Liver (tissue), 9 donors: ENCODE results near the gene NKD1. TPM values are rescaled to one million over a fixed set of nuclear protein-coding genes. Genes with fewer than 3 reads are reported as not detected.

Experiments
- DNase-seq: peaks from one replicate; pipeline ENCODE4 v3.0.0-alpha.2; 2017; ENCODE audit warnings: low spot score
- H3K27ac ChIP-seq, 2 donors: one replicate each; pipeline ENCODE4 v1.7.0; 2013; ENCODE audit warnings: inconsistent platforms in 2 of 2, low read length in 2 of 2, control low read depth in 1 of 2, low read depth in 1 of 2, mild to moderate bottlenecking in 1 of 2
- H3K27me3 ChIP-seq, 4 donors: one replicate each; pipeline versions ENCODE4 v1.6.1 to v1.7.0; 2013; ENCODE audit warnings: low read length in 3 of 4, inconsistent platforms in 1 of 4, mild to moderate bottlenecking in 1 of 4, moderate library complexity in 1 of 4; ENCODE audit not compliant: control insufficient read depth in 4 of 4, insufficient read depth in 4 of 4
- H3K36me3 ChIP-seq, 4 donors: one replicate each; pipeline versions ENCODE4 v1.6.1 to v1.7.0; 2013; ENCODE audit warnings: low read length in 3 of 4, mild to moderate bottlenecking in 3 of 4, low read depth in 1 of 4, moderate library complexity in 1 of 4; ENCODE audit not compliant: control insufficient read depth in 4 of 4, insufficient read depth in 3 of 4
- H3K4me1 ChIP-seq, 4 donors: one replicate each; pipeline versions ENCODE4 v1.6.1 to v1.7.0; 2013; ENCODE audit warnings: low read length in 3 of 4, mild to moderate bottlenecking in 3 of 4, moderate library complexity in 1 of 4; ENCODE audit not compliant: control insufficient read depth in 4 of 4, insufficient read depth in 4 of 4
- H3K4me3 ChIP-seq, 3 donors: one replicate each; pipeline versions ENCODE4 v1.6.1 to v1.7.0; 2013; ENCODE audit warnings: low read length in 3 of 3, control low read depth in 1 of 3, low read depth in 1 of 3, mild to moderate bottlenecking in 1 of 3
- H3K9ac ChIP-seq, 2 donors: one replicate each; pipeline ENCODE4 v1.7.0; 2013; ENCODE audit warnings: low read length in 2 of 2, mild to moderate bottlenecking in 2 of 2, moderate library complexity in 2 of 2, control low read depth in 1 of 2, low read depth in 1 of 2
- H3K9me3 ChIP-seq, 4 donors: one replicate each; pipeline versions ENCODE4 v1.6.1 to v1.7.0; 2013; ENCODE audit warnings: low read length in 3 of 4; ENCODE audit not compliant: control insufficient read depth in 4 of 4
- CTCF ChIP-seq: fragments of 150-350 bp; IDR thresholded peaks from 2 replicates; pipeline ENCODE4 v1.5.1; 2017; ENCODE audit warnings: improper control_type of control experiment, low read depth, low read length; ENCODE audit not compliant: missing input control
- EGR1 ChIP-seq, 2 donors: IDR thresholded peaks; 2 replicates each; pipeline ENCODE4 v1.6.1; 2016 to 2018; ENCODE audit warnings: antibody characterized with exemption in 2 of 2, low read depth in 2 of 2
- FOXA1 ChIP-seq: IDR thresholded peaks from 2 replicates; pipeline ENCODE4 v1.6.1; 2016; ENCODE audit warnings: antibody characterized with exemption
- FOXA2 ChIP-seq: IDR thresholded peaks from 2 replicates; pipeline ENCODE4 v1.6.1; 2016; ENCODE audit warnings: antibody characterized with exemption
- GABPA ChIP-seq, 2 donors: IDR thresholded peaks in 1 of 2; conservative IDR thresholded peaks in 1 of 2; 2 replicates each; pipeline ENCODE4 v1.6.1; 2016; ENCODE audit warnings: antibody characterized with exemption in 2 of 2, mild to moderate bottlenecking in 1 of 2, moderate library complexity in 1 of 2
- HNF4A ChIP-seq, 2 donors: conservative IDR thresholded peaks; 2 replicates each; pipeline ENCODE4 v1.6.1; 2016; ENCODE audit warnings: antibody characterized with exemption in 2 of 2, mild to moderate bottlenecking in 2 of 2
- HNF4G ChIP-seq: IDR thresholded peaks from 2 replicates; pipeline ENCODE4 v1.6.1; 2016; ENCODE audit warnings: antibody characterized with exemption
- JUND ChIP-seq, 2 donors: IDR thresholded peaks; 2 replicates each; pipeline ENCODE4 v1.6.1; 2016; ENCODE audit warnings: antibody characterized with exemption in 2 of 2
- MAX ChIP-seq: IDR thresholded peaks from 2 replicates; pipeline ENCODE4 v1.6.1; 2016; ENCODE audit warnings: antibody characterized with exemption
- NR2F2 ChIP-seq: IDR thresholded peaks from 2 replicates; pipeline ENCODE4 v1.6.1; 2016; ENCODE audit warnings: antibody characterized with exemption
- RAD21 ChIP-seq, 2 donors: IDR thresholded peaks; 2 replicates each; pipeline ENCODE4 v1.6.1; 2016; ENCODE audit warnings: antibody characterized with exemption in 2 of 2, mild to moderate bottlenecking in 2 of 2
- REST ChIP-seq: IDR thresholded peaks from 2 replicates; pipeline ENCODE4 v1.6.1; 2016; ENCODE audit warnings: antibody characterized with exemption, mild to moderate bottlenecking
- RXRA ChIP-seq, 2 donors: IDR thresholded peaks; 2 replicates each; pipeline ENCODE4 v1.6.1; 2017 to 2018; ENCODE audit warnings: antibody characterized with exemption in 2 of 2, mild to moderate bottlenecking in 1 of 2
- SP1 ChIP-seq: IDR thresholded peaks from 2 replicates; pipeline ENCODE4 v1.6.1; 2018; ENCODE audit warnings: antibody characterized with exemption, mild to moderate bottlenecking
- TAF1 ChIP-seq: conservative IDR thresholded peaks from 2 replicates; pipeline ENCODE4 v1.6.1; 2016; ENCODE audit warnings: antibody characterized with exemption, mild to moderate bottlenecking
- YY1 ChIP-seq: IDR thresholded peaks from 2 replicates; pipeline ENCODE4 v1.6.1; 2016; ENCODE audit warnings: antibody characterized with exemption, mild to moderate bottlenecking
- ZBTB33 ChIP-seq: IDR thresholded peaks from 2 replicates; pipeline ENCODE4 v1.6.1; 2016; ENCODE audit warnings: antibody characterized with exemption
- WGBS: extraction: QIAGEN DNeasy Blood & Tissue Kit; methylation state at CpG from one replicate; pipeline ENCODE4 v1.1.7; 2013; 5-methylcytosine and 5-hydroxymethylcytosine counted together
- polyA plus RNA-seq, 2 donors: library from polyadenylated mRNA; stranded (reverse) in 1 of 2; unstranded in 1 of 2; fragments of 200-250 nt in 1 of 2; fragments of >200 nt in 1 of 2; fragmentation: Nextera tagmentation in 1 of 2; extraction: Ambion mirVana in 1 of 2; gene quantifications; one replicate each; pipeline versions ENCODE4 v1.2.1 to v1.2.3, GENCODE V29; 2013 to 2015
- total RNA-seq, 2 donors: library from RNA; depleted of rRNA; stranded (reverse); fragments of >200 nt; gene quantifications; one replicate each; pipeline ENCODE4 v1.2.3, GENCODE V29; 2014
- TF ChIP-seq, protein P1 (sequence below): IDR thresholded peaks from 2 replicates; pipeline ENCODE4 v1.6.1; 2016; ENCODE audit warnings: antibody characterized with exemption
- donor health status: healthy.
- donor health status: healthy.
- donor health status: healthy.
- donor health status: healthy.
- donor health status: healthy.

The NKD1 gene
- total and polyA plus RNA-seq, 4 donors: 0.28 to 3.5 (median 0.85) TPM

DNA sequence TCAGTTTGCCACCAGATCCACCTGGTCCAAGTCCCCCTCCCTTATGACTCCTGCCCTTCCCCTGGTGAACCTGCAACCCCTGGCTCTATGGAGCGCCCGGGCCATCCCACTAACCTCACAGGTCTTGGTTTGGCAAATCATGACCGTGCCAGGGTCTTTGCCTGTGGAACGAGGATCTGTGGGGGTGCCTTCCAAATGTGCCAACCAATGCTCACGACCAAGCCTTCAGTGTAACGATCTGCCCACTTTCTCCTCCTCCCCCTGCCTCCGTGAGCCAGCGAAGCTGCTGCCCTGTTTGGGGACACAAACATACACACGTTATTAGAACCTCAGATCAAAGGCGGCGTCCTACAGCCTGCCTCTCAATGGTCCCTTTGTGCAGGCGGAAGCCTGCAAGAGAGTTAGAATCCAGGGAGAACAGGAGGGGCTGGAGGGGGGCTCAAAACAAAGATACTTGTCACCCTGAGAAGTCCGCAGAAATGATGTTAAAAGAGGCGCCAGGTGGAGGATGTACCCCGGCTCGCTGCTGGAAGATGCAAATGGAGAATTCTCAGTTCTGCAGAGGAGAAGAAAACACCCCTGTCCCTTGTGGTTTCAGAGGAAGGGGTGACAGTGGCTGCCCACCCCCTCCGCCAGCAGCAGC lies 9.0 kb upstream of the NKD1 start:
- H3K9me3 ChIP-seq: no peaks in the 10 kb centered on the region
- no peak for DNase-seq
- no peak overlapping the region for H3K27ac ChIP-seq
- no peaks in the 10 kb centered on the region for H3K4me1 ChIP-seq
- H3K9ac ChIP-seq: no peak overlapping the region
- no peak overlapping the region for H3K4me3 ChIP-seq
- 80% methylated on average over 17 of the region's 17 CpGs for WGBS
- no peaks in the 10 kb centered on the region for H3K36me3 ChIP-seq
- TF ChIP-seq TAF1 (no peak), FOXA2 (no peak), JUND (IDR thresholded peaks at IDR 0.05) (no peak), YY1 (no peak), RAD21 (IDR thresholded peaks at IDR 0.05) (no peak), HNF4A (conservative IDR thresholded peaks at IDR 0.05) (no peak), NR2F2 (no peak), SP1 (no peak), CTCF (no peak)
- H3K27me3 ChIP-seq: no peaks in the 10 kb centered on the region

DNA sequence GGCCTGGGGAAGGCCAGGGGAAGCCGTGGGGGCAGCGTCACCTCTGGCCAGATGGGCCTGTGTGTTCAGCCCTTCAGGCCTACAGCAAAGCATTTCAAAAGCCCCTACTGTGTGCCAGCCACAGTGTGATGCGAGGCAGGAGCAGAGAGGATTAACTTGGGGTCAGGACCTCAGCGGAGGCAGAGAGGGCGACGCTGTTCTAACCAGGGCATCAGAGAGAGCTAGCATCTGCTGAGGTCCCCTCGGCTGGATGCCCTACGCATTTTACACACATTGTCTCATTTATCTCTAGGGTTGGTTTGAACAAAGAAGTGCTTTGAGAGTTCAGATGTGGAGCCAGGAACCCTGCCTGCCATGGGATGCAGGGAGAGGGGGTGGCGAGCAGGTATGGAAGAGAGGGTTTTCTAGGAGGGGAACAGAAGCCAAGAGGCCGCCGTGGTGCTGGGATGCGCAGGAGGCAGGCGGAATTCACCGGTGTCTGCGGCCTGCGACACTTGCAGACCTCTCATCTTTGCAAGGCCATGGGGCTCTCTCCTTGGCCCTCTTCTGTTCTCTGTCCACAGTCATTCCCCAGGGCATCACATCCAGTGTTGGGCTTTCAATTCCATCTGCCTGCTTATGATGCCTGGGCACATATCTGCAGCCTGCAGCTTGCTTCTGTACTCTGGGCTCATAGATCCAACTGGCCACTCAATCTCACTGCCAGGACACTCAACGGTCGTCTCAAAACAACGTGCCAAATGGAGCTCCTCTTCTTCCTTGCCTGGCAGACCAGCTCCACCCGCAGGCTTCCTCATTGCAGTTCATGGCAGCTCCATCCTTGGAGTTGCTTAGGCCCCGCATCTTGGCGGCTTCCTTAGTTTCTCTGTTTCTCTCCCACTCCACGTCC lies 8.1 kb upstream of the NKD1 start:
- 90% methylated on average over 23 of the region's 23 CpGs for WGBS
- Histone ChIP-seq H3K27ac (no peak overlapping the region), H3K4me1 (no peaks in the 10 kb centered on the region), H3K9ac (no peak overlapping the region), H3K27me3 (no peaks in the 10 kb centered on the region), H3K36me3 (no peaks in the 10 kb centered on the region), H3K4me3 (no peak overlapping the region), H3K9me3 (no peaks in the 10 kb centered on the region)
- DNase-seq: no peak
- TF ChIP-seq SP1 (no peak), RAD21 (IDR thresholded peaks at IDR 0.05) (no peak), HNF4A (conservative IDR thresholded peaks at IDR 0.05) (no peak), FOXA2 (no peak), REST (no peak), YY1 (no peak), EGR1 (IDR thresholded peaks at IDR 0.05; ENCODE audit: low read depth in 2 of 2) (no peak), FOXA1 (no peak), JUND (IDR thresholded peaks at IDR 0.05) (no peak), CTCF (no peak), MAX (no peak), RXRA (IDR thresholded peaks at IDR 0.05) (no peak), TAF1 (no peak), GABPA (IDR thresholded peaks at IDR 0.05 in 1 of 2, conservative IDR thresholded peaks at IDR 0.05 in 1 of 2) (no peak), NR2F2 (no peak), HNF4G (no peak), ZBTB33 (no peak)
- TF ChIP-seq, protein P1, sequence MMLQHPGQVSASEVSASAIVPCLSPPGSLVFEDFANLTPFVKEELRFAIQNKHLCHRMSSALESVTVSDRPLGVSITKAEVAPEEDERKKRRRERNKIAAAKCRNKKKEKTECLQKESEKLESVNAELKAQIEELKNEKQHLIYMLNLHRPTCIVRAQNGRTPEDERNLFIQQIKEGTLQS: no peak
